Measurements from ENCODE around the gene NKAPD1. TPM values are rescaled to one million over a fixed set of nuclear protein-coding genes. Genes with fewer than 3 reads are reported as not detected.

NKAPD1 gene
- total and polyA plus RNA-seq, 2 of the 4 experiments (the other 2 are of a cell fraction): 8.4 to 17.2 TPM

DNA sequence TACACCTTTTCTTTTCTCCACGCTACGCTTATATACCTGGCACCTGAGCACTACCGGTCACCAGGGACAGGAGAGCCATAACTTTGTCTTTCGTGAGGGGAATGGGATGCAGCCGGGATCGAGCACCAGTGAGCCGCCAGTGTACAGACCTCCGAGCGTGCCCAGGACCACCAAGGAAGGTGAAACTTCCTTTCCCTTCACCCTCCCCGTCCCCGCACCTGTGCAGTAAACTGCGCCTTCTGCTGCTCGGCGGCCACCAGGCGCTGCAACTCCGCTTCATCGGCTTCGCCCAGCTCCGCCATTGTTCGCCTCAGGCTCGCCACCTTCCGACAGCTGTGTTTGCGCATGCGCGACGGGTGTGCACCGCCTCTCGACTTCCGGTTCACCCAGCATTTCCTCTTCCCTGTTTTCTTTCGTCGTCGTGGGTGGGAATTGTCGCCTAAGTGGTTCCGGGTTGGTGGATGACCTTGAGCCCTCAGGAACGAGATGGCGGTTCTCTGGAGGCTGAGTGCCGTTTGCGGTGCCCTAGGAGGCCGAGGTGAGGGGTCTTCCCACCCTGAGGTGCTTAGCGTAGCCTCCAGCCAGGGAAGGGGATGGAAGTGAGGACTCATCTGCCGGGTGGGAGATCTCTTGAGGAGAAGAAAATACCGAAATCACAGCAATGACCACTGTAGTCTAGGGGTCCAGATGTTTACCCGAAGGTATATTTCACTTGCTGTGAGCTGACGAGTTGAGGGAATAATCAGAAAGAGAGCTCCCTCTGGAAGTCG lies 12.5 kb downstream of the NKAPD1 start, which contains the start of the genes SDHD and TIMM8B:
TSS of gene SDHD (plus strand) at position 452 of the 770 bp plus-strand sequence. CDS start at position 487, 35 bp downstream.
TSS of gene TIMM8B (minus strand) at position 335 of the 770 bp plus-strand sequence. CDS start at position 302, 33 bp downstream.
- Histone ChIP-seq H2AFZ (replicated peaks; ENCODE audit: low read length, poor library complexity) (peak within 1 kb of the TSS; percentile 94), H2AK9ac (replicated peaks; ENCODE audit: low read depth, low read length, poor library complexity) (peak within 1 kb of the TSS; percentile 98), H2BK15ac (ENCODE audit: low read depth, low read length) (peak within 1 kb of the TSS; percentile 5; the same call in 1 of the 3 replicates), H2BK20ac (ENCODE audit: low read depth, low read length) (no peak within 1 kb of the TSS), H3K4ac (ENCODE audit: low read depth, low read length) (peak within 1 kb of the TSS; percentile 88), H2AK5ac (ENCODE audit: low read depth, low read length) (peak within 1 kb of the TSS; percentile 92), H3K18ac (ENCODE audit: low read depth, low read length) (peak within 1 kb of the TSS; percentile 23), H4K5ac (ENCODE audit: low read depth, low read length) (peak within 1 kb of the TSS; percentile 76), H3K27me3 (ENCODE audit: control insufficient read depth, insufficient read depth, low read length) (no peaks in the 10 kb centered on the region), H3K4me1 (ENCODE audit: control insufficient read depth, insufficient read depth, low read length) (peaks cover 2% of the 10 kb centered on the region; the same call in 1 of the 2 replicates), H3K14ac (replicated peaks; ENCODE audit: low read depth, low read length) (peak within 1 kb of the TSS; percentile 95), H3K56ac (ENCODE audit: extremely low read depth, insufficient read depth, low read length) (peak within 1 kb of the TSS; percentile 92), H3K23ac (ENCODE audit: low read depth, low read length) (peak within 1 kb of the TSS; percentile 92), H2BK120ac (ENCODE audit: low read depth, low read length) (peak within 1 kb of the TSS; percentile 52), H4K91ac (ENCODE audit: insufficient read depth, low read depth, low read length) (peak within 1 kb of the TSS; percentile 85), H3K9me1 (ENCODE audit: insufficient read depth, low read length) (peaks cover 5% of the 10 kb centered on the region), H3K4me2 (ENCODE audit: low read depth, low read length) (peak within 1 kb of the TSS; percentile 92), H3K9ac (ENCODE audit: low read depth, low read length) (peak within 1 kb of the TSS; percentile 96), H3K27ac (ENCODE audit: insufficient read depth, low read length) (peak within 1 kb of the TSS; percentile 84), H3K9me3 (ENCODE audit: control insufficient read depth, insufficient read depth, low read length) (no peaks in the 10 kb centered on the region), H4K8ac (ENCODE audit: low read depth in 2 of 2, low read length in 2 of 2) (peak within 1 kb of the TSS; percentile 78 to 97), H3K79me1 (ENCODE audit: low read depth in 1 of 2, low read length in 2 of 2) (peaks cover 39 to 58% of the 10 kb centered on the region in 2 experiments), H3K36me3 (ENCODE audit: control insufficient read depth, insufficient read depth, low read length) (peaks cover 25% of the 10 kb centered on the region), H2BK5ac (ENCODE audit: low read depth, low read length, poor library complexity, severe bottlenecking) (peak within 1 kb of the TSS; percentile 82), H4K20me1 (ENCODE audit: insufficient read depth, low read length) (0 out of 2 replicates have a peak, but pooled peaks cover 6% of the 10 kb centered on the region), H3K4me3 (ENCODE audit: insufficient read depth, low read depth, low read length) (peak within 1 kb of the TSS; percentile 78)
- ChIA-PET CTCF (interaction anchor here (1.0 kb wide), 1 partner anchor 27 kb away, joined by 3 read pairs; no protein-coding TSS in a partner anchor), POLR2A (ENCODE audit: unreplicated experiment) (interaction anchor here (0.5 kb wide), 1 partner anchor 24 kb away, joined by 3 read pairs; no protein-coding TSS in a partner anchor)
- no TSS peak for BruUV-seq (replicated peaks)
- in situ Hi-C loops (cut with MboI; ENCODE audit: low sequenced_read_pairs): no loop called here
- whole genome bisulfite sequencing, 2 experiments (ENCODE audit: extremely low coverage in 2 of 2, insufficient read length in 1 of 2): 0% methylated on average over 19 of the region's 45 CpGs; no CpG with 5 or more reads in 1 of the 2 experiments
- peak; percentile 96 for DNase-seq
- intact Hi-C loops (cut with micrococcal nuclease): loop anchor here (1.0 kb wide), 3 partner anchors 89 to 207 kb away; partner anchors contain the start of genes BCO2, CFAP68 and FDXACB1
- dilution Hi-C loops (cut with HindIII; ENCODE audit: low sequenced_read_pairs, unreplicated experiment): no loop called here
- peak; percentile 92 for ATAC-seq (ENCODE audit: low read depth)
- TF ChIP-seq RCOR1 (IDR thresholded peaks at IDR 0.05; ENCODE audit: insufficient replicate concordance, low read length) (no peak), RFX5 (IDR thresholded peaks at IDR 0.05; ENCODE audit: low read depth, low read length) (no peak), MAFK (IDR thresholded peaks at IDR 0.05; ENCODE audit: low read depth, low read length) (no peak), FOS (IDR thresholded peaks at IDR 0.05; ENCODE audit: low read depth, low read length) (peak; percentile 1; the same call in 1 of the 2 replicates), CEBPB (IDR thresholded peaks at IDR 0.05; ENCODE audit: low read depth, low read length) (no peak), BHLHE40 (IDR thresholded peaks at IDR 0.05; ENCODE audit: low read depth, low read length) (no peak), POLR2A (IDR thresholded peaks at IDR 0.05; ENCODE audit: low read depth, low read length) (peak; percentile 73), CHD1 (IDR thresholded peaks at IDR 0.05; ENCODE audit: low read depth, low read length) (0 out of 2 replicates have a peak, but pooled peaks have one; percentile 44), SMC3 (IDR thresholded peaks at IDR 0.05; ENCODE audit: low read depth, low read length) (0 out of 2 replicates have a peak, but pooled peaks have one; percentile 24), MXI1 (IDR thresholded peaks at IDR 0.05; ENCODE audit: borderline replicate concordance, low read depth, low read length) (peak; percentile 22; the same call in 1 of the 2 replicates)
- TF ChIP-seq, protein P1, sequence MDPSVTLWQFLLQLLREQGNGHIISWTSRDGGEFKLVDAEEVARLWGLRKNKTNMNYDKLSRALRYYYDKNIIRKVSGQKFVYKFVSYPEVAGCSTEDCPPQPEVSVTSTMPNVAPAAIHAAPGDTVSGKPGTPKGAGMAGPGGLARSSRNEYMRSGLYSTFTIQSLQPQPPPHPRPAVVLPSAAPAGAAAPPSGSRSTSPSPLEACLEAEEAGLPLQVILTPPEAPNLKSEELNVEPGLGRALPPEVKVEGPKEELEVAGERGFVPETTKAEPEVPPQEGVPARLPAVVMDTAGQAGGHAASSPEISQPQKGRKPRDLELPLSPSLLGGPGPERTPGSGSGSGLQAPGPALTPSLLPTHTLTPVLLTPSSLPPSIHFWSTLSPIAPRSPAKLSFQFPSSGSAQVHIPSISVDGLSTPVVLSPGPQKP (IDR thresholded peaks at IDR 0.05; ENCODE audit: borderline replicate concordance, low read depth, low read length): 0 out of 2 replicates have a peak, but pooled peaks have one; percentile 51
- TF ChIP-seq, protein P2, sequence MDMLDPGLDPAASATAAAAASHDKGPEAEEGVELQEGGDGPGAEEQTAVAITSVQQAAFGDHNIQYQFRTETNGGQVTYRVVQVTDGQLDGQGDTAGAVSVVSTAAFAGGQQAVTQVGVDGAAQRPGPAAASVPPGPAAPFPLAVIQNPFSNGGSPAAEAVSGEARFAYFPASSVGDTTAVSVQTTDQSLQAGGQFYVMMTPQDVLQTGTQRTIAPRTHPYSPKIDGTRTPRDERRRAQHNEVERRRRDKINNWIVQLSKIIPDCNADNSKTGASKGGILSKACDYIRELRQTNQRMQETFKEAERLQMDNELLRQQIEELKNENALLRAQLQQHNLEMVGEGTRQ (IDR thresholded peaks at IDR 0.05; ENCODE audit: low read depth, low read length): no peak
- TF ChIP-seq, protein P3, sequence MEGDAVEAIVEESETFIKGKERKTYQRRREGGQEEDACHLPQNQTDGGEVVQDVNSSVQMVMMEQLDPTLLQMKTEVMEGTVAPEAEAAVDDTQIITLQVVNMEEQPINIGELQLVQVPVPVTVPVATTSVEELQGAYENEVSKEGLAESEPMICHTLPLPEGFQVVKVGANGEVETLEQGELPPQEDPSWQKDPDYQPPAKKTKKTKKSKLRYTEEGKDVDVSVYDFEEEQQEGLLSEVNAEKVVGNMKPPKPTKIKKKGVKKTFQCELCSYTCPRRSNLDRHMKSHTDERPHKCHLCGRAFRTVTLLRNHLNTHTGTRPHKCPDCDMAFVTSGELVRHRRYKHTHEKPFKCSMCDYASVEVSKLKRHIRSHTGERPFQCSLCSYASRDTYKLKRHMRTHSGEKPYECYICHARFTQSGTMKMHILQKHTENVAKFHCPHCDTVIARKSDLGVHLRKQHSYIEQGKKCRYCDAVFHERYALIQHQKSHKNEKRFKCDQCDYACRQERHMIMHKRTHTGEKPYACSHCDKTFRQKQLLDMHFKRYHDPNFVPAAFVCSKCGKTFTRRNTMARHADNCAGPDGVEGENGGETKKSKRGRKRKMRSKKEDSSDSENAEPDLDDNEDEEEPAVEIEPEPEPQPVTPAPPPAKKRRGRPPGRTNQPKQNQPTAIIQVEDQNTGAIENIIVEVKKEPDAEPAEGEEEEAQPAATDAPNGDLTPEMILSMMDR (conservative IDR thresholded peaks at IDR 0.05; ENCODE audit: low read depth, low read length): peak; percentile 44

Measured in IMR-90 (cell line).